HG03457 (cell line): ENCODE data around the gene ZSCAN9.

ENCODE experiments used
- ATAC-seq: cut with Tn5 transposase; IDR thresholded peaks from one replicate; pipeline ENCODE4 v1.9.1; 2021; ENCODE audit warnings: moderate number of reproducible peaks; ENCODE audit not compliant: unreplicated experiment

ZSCAN9 gene

GRCh38 chr6:28220257-28221133 lies 4.6 kb upstream of the ZSCAN9 start:
- no peak for ATAC-seq

GRCh38 chr6:28224131-28225055 lies 682 bp upstream of the ZSCAN9 start:
- no peak for ATAC-seq

DNA sequence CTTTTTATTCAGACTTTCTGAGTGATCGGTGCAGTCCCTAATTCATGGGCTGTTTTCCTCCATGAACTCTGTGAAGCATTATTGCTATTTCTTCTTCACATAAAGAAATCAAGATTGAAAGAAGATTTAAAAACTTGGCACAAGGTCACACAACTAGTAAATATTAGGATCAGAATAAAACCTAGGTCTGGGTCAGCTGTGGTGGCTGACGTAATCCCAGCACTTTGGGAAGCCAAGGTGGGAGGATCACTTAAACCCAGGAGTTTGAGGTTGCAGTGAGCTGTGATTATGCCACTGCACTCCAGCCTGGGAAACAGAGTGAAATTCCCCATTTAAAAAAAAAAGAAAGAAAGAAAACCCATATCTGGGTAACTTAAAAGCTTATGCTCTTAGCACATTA lies 1.4 kb downstream of the ZSCAN9 start:
- no peak for ATAC-seq

GRCh38 chr6:28232785-28233184 lies 7.7 kb downstream of the ZSCAN9 start:
- no peak for ATAC-seq

GRCh38 chr6:28235912-28236452 lies 10.9 kb downstream of the ZSCAN9 start:
- ATAC-seq = no peak

GRCh38 chr6:28239636-28240035 lies 14.6 kb downstream of the ZSCAN9 start:
- ATAC-seq = no peak

- ATAC-seq = no peak
Measured at GRCh38 chr6:28240471-28240870, 15.4 kb downstream of the ZSCAN9 start.

GRCh38 chr6:28243946-28244345 lies 18.9 kb downstream of the ZSCAN9 start:
- no peak for ATAC-seq

GRCh38 chr6:28245206-28245941 lies 20.3 kb downstream of the ZSCAN9 start:
- no peak for ATAC-seq

DNA sequence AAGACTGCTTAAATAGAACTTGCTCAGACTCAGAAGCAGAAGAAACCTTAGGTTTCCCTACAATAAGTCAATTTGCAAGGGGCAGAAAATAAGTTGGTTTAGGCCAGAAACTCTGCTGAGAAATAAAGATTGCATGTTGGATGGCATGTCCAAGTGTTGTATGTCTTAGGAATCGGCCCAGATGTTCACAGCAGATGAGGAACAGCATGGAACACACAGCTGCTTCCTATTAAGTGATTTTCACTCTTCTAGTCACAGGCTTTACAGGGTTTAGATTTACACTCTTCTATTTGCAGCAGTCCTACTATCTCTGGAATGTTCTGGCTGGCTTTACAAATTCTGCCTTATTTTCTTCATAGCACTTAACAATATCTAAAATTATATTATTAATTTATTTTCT lies 23.8 kb downstream of the ZSCAN9 start:
- no peak for ATAC-seq

DNA sequence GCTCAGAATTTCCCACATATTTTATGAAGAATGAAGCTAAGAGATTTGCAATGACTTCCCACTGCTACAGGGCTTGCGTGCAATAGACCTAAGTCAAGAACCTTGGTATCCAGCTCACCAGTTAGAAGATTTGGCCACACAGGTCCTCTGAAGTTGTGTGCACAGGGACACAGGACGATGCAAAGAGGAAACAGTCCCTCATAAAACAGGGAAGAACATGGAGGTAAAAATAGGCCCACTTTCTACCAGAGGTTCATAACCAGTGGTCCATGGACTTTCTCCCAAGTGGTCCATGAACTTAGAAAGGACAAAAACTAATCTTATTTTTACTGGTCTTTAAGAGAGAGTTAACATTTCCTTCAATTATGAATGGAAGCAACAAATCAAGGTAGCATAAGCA lies 25.7 kb downstream of the ZSCAN9 start:
- no peak for ATAC-seq

DNA sequence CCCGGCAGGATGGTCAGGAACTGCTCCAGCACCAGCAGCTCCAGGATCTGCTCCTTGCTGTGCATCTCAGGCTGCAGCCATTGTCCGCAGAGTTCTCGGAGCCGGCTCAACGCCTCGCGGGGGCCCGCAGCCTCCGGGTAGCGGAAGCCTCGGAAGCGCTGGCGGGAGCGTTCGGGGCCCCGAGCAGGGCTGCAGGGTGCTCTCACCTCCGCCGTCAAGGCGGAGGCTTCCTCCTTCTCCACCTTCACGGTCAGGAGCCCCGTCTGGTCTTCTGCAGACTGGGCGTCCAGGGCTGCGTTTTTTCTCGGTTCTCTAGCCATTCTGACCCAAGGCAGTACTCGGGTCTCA lies 26.6 kb downstream of the ZSCAN9 start:
- ATAC-seq = no peak

DNA sequence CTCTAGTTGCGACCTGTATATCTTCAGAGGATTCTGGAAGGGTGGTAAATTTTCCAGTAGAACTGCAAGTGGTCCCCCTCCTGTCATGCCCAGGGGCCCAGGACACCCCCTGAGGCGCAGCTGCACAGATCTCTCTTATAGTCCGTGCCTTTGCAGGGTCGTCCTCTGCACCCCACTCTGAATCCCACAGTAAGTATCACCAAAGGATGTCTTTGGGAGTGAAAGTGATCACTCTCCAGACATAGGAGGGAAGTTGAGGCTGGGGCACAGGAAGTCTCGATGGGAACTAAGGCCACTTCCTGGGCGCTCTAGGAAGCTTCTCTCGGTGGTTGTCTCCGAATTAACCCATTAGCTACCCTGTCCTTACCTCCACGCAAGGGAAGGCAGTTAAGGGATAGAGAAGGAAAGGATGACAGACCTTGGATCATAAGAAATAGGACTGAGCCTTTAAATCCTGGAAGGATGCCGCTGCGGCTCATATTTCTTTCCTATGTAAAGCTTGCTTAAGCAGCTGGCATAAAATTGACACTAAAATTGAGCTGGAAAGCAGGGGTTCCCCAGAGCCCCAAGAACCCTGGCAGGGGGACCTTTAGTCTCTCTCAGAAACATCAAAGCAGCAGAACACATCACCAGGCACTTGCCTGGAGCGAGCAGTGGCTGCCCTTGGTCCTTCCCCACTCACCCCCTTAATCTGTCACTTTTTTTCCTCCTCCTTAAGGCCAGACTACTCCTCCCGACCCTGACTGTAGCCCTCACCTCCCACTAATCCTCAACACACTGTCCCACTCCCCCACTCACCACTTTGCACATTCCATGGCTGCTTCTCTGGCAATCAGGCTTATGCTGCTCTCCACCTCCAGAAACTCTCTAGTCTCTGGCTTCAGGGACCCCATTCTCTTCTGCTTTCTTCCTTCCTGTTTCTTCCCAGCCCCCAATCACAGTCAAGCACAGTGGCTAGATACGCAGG lies 27.2 kb downstream of the ZSCAN9 start, which contains the start of gene ZKSCAN4:
Gene ZKSCAN4 (minus strand): TSS at position 261 of the 967 bp plus-strand sequence. CDS start 289 bp downstream, outside the sequence.
- ATAC-seq = no peak

- ATAC-seq = no peak
Measured at GRCh38 chr6:28254121-28254519, 29.0 kb downstream of the ZSCAN9 start.

DNA sequence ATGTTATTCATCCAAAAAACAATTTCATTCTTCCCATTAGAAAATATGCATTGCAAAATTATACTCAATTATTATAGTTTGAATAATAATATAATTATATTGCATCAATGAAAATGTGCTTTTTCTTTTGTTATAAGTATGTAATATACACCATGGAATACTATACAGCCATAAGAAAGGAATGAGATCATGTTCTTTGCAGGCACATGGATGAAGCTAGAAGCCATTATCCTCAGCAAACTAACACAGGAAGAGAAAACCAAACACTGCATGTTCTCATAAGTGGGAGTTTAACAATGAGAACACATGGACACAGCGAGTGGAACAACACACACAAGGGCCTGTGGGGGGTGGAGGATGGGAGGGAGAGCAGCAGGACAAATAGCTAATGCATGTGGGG lies 32.0 kb downstream of the ZSCAN9 start:
- ATAC-seq = no peak

GRCh38 chr6:28258877-28259777 lies 34.1 kb downstream of the ZSCAN9 start, which contains the start of gene NKAPL:
TSS of gene NKAPL (plus strand) at chr6:28259297. CDS start at chr6:28259372, 75 bp downstream.
- ATAC-seq = no peak

DNA sequence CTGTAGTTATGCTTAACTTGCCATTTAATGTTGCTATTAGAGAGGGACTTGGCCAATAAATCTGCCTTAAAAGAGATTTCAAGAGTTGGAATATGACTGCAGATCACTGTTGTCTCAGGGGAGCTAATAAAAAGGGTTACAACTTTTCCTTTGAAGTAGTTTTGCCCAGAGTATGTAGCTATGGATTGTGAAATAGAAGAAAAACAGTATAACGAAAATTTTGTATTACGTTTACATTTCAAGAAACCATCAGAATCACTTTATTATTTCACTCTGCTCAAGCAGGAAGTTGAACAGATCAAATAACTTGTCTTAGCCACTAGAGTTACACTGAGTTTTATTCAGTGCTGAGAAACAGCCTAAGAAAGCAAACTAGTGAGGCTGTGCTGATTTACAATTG lies 38.8 kb downstream of the ZSCAN9 start:
- no peak for ATAC-seq

- no peak for ATAC-seq
Measured at GRCh38 chr6:28264834-28265401, 39.8 kb downstream of the ZSCAN9 start.
